GM19025 (cell line): ENCODE results near the gene PRPSAP1.

Experiments used
- ATAC-seq: cut with Tn5 transposase; IDR thresholded peaks from one replicate; pipeline ENCODE4 v1.9.1; 2021; ENCODE audit warnings: mild to moderate bottlenecking, low read depth, moderate library complexity; ENCODE audit not compliant: unreplicated experiment

The PRPSAP1 gene

DNA sequence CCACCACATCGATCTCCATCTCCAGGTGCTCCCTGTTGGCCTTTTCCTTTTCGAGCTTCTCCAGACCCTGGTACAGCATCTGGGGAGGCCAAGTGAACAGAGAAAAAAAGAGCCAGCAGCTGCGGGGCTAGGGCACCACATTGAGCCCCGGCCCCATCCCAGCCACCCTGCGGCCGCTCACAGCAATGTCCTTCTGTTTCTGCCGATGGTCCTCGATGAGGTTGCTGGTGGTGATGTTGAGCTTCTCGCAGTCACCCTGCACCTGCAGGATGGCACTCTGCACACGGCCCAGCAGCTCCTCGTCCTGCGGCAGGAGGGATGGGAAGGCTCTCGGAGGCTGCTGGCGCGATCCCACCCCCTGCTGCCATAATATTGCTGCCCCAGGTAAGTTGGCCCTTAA lies 73.1 kb downstream of the PRPSAP1 start:
- ATAC-seq, result no peak

DNA sequence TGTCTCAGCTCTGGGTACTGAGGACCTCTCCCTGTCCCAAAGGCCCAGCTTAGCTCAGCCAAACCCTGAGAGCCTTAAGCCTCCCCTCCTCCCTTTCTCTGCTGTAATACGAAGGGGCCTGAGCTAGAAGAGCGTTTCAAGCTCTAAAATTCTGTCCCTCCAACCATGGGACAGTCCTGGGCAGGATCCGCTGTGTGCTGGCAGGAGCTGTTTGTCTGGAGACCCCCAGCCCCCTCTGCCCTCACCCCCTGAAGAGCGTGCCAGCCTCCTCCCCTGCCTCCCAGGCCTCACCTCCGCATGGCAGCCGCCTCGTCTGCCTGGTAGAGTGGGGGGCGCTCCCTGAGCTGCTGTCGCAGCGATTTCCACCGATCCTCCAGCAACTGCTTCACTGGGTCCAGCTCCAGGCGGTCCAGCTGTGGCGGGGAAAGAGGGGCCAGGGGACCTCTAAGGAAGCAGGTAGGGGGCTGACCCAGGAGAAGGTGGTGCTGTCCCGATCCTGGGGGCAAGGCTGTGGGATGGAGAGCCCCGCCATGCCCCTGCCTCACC lies 73.9 kb downstream of the PRPSAP1 start:
- no peak for ATAC-seq

GRCh38 chr17:76278952-76279741 lies 74.6 kb downstream of the PRPSAP1 start:
- no peak for ATAC-seq

- ATAC-seq, result no peak
Observed at GRCh38 chr17:76278268-76278908, 75.3 kb downstream of the PRPSAP1 start.

GRCh38 chr17:76277300-76278267 lies 76.1 kb downstream of the PRPSAP1 start:
- ATAC-seq, result no peak

DNA sequence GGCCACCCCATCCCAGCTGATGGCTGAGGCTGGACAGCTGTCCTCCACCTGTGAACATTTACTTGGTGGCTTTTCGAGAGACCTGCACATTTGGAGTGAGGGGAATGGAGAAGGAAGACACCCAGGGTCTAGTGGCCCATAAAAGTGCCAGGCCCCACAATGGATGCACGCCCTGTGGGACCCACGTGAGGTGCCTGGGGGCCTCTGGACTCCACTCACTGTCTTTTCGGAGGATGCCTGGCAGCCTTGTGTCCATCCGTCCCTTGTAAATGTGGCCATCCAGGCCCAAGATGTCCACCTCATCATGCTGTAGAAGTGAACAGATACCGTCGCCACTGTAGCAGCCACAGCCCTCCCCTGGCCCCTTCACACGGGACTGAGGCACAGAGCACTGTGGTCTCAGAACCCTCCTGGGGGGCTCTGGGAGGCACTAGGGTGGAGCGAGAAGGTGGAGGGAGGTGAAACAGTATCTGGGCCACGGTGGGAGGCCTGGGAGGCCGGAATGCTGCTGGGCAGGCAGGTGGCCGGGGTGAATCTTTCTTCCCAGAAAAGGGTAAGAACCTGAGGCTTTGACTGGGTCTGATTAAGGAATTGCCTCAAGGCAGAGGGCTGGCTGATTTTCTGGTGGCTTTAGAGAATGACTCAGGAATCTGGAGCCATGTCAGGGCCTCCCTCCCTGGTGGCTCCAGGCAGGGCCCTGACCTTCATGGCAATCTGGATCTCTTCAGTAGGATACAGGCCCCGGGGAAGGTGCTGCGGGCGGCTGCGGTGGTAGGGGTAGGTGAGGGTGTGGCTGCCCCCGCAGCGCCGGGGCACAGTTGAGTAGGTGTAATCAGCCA lies 77.0 kb downstream of the PRPSAP1 start:
- ATAC-seq, result no peak

DNA sequence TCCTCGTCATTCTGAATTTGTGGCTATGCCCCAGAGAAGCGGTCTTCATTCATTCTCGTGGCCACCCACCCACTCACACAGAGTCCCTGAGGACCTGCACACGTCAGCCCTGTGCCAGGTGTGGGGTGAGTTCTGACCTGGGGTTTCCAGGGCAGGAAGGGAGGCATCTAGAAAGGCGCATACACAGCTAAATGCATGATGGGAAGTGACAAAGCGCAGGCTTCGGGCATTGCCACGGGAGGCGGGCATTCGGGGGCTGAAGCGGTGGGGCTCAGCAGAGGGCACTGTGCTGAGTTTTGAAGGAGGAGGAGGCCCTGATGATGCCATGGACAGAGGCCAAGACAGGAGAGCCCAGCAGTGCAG lies 77.7 kb downstream of the PRPSAP1 start:
- no peak for ATAC-seq

GRCh38 chr17:76275382-76276068 lies 78.2 kb downstream of the PRPSAP1 start:
- ATAC-seq, result no peak

DNA sequence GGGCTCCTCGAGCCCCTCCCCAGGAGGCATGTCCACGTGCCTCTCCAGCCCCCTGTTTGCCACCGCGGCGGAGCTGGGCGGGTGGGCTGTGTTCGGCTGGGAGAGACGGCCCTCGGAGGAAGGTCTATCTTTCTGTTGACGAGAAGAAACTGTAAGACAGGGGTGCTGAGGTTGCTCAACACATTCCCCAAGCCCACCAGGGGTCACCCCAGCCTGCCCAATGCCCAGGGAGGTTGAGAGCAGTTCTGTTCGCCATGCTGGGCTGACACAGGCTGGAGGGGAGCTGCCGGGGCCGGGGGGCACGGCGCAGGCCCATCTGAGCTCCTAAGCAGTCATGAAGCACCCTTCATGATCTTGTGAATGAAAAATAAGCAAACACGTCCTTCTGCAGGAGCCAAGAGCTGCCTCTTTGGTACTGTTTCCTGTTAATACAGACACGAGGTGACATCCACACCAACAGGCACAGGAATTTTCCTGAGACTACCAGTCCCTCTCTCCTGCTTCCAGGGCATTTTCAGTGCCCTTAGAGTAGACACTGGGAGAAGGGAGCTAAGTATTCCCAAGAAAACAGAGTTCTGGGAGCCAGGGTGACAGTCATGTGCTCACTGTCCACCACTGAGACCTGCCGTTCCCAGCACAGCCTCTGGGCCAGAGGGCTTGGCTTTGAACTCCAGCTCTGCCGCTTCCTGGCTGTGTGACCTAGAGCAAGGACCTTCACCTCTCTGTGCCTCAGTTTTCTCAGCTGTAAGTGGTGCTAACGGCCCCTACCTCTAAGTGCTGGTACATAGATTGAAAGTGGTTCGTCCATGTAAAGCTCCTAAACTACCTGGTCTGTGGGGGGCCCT lies 79.4 kb downstream of the PRPSAP1 start:
- no peak for ATAC-seq

DNA sequence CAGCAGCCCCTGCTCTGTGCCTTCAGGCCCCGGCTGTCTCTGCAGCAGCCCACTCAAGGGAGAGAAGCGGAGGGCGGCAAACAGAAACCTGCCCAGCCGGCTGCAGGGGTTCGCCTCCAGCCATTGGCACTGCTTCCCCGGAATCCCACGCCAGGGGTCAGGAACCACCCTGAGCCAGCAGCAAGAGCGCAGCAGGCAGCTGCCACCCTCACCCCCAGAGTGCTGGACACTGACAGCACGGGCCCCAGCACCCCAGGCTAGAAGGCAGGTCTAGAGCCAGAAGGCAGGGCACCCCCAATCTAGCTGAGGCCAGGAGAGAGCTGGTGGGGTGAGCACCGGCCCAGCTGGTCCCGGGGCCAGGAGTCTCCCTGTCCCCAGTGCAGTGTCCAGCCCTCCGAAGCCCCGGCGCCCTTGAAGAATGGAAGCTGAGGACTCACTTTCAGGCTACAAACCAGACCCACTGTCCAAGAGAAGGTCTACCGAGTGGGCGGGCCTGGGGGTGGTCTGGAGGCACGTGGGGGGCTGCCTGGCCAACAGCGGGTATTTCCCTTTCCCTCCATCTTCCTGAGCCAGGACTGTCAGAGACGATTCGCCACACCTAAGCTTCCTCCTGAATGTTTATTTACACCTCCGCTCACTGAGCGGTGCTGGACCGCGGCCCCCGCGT lies 80.1 kb downstream of the PRPSAP1 start:
- no peak for ATAC-seq

DNA sequence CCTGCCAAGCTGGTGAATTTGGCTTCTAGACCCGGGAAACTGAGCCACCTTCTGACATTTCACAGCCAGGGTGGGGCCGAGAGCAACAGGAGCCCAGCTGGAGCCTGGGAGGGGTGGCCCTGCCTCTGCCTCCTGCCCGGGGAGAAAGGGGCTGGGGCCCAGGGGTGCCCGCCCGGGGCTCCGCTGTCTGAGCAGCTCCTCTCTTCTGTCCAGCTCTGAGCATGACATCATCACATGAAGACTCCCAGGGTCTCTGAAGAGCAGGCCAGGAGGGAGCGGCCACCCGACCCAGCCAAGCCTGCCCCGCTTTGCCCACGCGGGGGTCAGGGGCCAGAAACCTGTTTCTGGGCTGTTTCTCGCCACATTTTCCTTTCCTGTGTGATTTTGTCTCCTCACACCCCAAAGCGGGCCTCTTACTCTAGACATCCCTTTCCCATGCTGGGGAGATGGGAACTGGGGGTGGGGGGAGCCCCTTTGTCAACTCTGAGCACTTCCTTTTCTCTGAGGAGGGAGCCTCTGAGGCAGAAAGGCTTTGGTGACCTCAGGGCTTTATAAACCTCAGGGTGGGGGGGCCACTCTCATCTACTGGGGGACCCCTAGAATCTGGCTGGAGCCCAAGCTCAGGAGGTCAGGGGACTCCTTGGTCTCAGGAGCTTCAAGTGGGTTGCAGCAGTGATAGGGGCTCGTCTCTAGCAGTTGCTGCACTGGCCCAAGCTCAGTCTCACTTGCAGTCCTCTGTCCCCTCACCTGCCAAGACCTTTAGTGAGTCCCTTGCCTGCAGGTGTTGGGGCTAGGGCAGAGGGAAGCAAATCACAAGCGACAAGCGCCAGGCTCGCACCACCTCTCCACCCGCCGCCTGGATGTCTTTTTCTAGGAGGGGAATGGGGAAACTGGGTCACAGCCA lies 80.9 kb downstream of the PRPSAP1 start:
- ATAC-seq, result peak; percentile 17

DNA sequence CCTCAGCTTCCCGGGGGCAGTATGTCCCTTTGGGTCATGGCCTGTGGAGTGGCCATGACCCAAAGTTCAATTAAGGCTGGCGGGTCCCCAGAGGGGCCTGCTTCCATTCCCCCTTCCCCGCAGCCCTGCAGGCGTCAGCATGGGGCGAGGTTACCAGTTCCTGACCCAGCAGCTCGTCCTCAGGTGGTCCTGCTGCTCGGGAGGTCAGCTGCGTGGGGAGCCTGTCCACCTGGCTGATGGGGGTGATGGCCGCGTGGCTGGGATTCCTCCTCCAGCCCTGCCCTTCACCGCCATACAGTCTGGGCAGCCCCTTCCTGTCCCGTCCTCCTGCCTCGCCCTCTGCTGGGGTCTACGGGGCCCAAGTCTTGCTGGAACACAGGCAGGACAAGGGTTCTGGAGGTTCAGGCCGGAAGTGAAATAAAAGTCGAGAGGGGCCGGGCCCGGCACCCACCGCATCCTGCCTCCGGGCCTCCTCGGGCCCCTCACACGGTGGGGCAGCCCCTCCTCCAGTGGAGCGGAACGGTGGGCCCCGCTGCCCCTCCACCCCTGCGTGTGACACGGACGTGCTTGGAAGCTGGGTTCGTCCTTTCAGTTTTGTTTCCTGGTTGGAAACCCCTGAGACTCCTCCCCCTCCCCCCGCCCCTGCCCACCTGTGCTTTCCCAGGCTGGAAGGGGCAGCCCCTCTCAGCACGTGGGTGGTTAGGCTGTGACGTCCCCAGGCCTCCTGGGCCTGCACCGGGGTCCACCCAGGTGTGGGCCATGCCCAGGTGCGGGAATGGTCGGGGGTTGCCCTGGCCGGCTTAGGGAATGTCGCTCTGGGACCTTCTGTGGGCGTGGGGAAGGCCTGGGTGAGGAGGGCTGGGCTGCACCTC lies 81.8 kb downstream of the PRPSAP1 start:
- ATAC-seq, result peak; percentile 46

DNA sequence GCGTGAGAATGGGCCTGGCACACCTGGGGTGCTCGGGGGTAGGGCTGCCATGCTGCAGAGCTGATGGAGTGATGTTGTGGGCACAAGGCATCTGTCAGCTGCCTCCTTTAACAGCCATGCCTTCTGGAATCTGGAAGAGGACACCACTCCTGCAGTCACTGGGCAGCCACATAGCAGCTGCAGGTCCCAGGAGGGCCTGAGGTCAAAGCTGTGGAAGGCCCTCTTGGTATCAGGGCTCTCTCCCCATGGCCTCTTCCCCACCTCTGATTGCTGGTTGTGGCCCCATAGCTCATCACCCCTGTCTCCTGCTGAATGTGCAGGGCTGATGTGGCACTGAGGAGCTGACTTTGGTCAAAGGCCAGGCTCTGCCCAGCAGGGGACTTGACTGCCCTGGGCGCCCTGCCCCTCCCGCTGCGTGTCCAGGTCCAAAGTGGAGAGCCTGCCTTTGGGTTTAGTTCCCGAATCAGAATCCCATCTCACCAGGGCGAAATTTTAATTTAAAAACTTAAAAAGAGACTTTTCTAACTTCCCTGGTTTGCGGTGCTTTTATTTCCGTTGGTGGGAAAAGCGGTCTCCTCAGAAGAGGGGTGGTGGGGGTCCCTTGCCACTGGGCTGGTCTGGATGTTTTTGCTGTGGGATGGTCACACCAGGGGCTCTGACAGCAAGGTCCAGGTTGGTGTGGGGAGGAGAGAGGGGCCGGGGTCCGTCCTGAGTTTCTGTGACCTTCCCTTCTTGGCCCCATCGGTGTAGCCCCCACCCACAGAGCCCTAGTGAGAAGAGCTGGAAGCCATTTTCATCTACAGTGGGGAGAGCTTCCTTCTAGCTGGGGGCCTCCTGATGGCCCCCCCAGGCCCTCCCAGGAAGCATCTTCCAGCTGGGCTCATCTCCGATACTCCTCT lies 82.7 kb downstream of the PRPSAP1 start:
- ATAC-seq, result no peak

GRCh38 chr17:76270127-76270592 lies 83.6 kb downstream of the PRPSAP1 start:
- no peak for ATAC-seq
